HepG2 (cell line): Measurements from ENCODE around the gene MAPK13. TPM values are rescaled to one million over a fixed set of nuclear protein-coding genes. Genes with fewer than 3 reads are reported as not detected.

Experiments
- AGO2 ChIP-seq: fragments of 200-400 bp; formaldehyde crosslinking; optimal IDR thresholded peaks from 2 replicates; pipeline ENCODE3; 2017; ENCODE audit warnings: mild to moderate bottlenecking, low read depth, low read length, moderate library complexity
- CREB1 ChIP-seq, 2 experiments: fragments of 450-650 bp in 1 of 2; IDR thresholded peaks; 2 replicates each; pipeline ENCODE4 v1.6.1; 2016 to 2017; ENCODE audit warnings: control low read depth in 1 of 2, mild to moderate bottlenecking in 1 of 2, missing compliant biosample characterization in 1 of 2, missing genetic modification characterization in 1 of 2
- GATAD1 ChIP-seq: IDR thresholded peaks from 2 replicates; pipeline ENCODE4 v1.6.1; 2016; ENCODE audit warnings: missing genetic modification reagents, missing compliant biosample characterization
- GLI4 ChIP-seq: sonication (generic); formaldehyde crosslinking; IDR thresholded peaks from 2 replicates; pipeline ENCODE4 v1.5.1; 2020; ENCODE audit warnings: missing genetic modification reagents, mild to moderate bottlenecking, moderate library complexity, borderline replicate concordance
- HOXD1 ChIP-seq: sonication (generic); formaldehyde crosslinking; IDR thresholded peaks from 2 replicates; pipeline ENCODE4 v1.5.0; 2020; ENCODE audit warnings: missing genetic modification reagents
- KDM5A ChIP-seq: fragments of 200-600 bp; sonication (generic); IDR thresholded peaks from 2 replicates; pipeline ENCODE4 v1.7.0; 2018; ENCODE audit warnings: antibody characterized with exemption, mild to moderate bottlenecking, low read length, borderline replicate concordance
- NKX3-1 ChIP-seq: sonication (generic); formaldehyde crosslinking; IDR thresholded peaks from 2 replicates; pipeline ENCODE4 v1.5.0; 2020; ENCODE audit warnings: missing genetic modification reagents
- NR3C1 ChIP-seq: sonication (generic); formaldehyde crosslinking; IDR thresholded peaks from 2 replicates; pipeline ENCODE4 v1.4.0; 2020; ENCODE audit warnings: missing genetic modification reagents
- PTBP1 ChIP-seq: fragments of 200-400 bp; formaldehyde crosslinking; IDR thresholded peaks from 2 replicates; pipeline ENCODE4 v1.6.1; 2018; ENCODE audit warnings: low read length, low read depth; ENCODE audit not compliant: poor library complexity, severe bottlenecking
- RBM22 ChIP-seq: fragments of 200-400 bp; formaldehyde crosslinking; optimal IDR thresholded peaks from 2 replicates; pipeline ENCODE3; 2017; ENCODE audit warnings: mild to moderate bottlenecking, low read length, moderate library complexity
- REXO4 ChIP-seq: sonication (generic); formaldehyde crosslinking; IDR thresholded peaks from 2 replicates; pipeline ENCODE4 v1.8.0; 2022; ENCODE audit warnings: missing genetic modification reagents, mild to moderate bottlenecking, borderline replicate concordance
- SRSF4 ChIP-seq: fragments of 200-400 bp; formaldehyde crosslinking; IDR thresholded peaks from one replicate; pipeline ENCODE4 v1.6.1; 2018; ENCODE audit warnings: mild to moderate bottlenecking, low read depth, low read length, moderate library complexity; ENCODE audit not compliant: poor library complexity, severe bottlenecking
- ZBTB39 ChIP-seq: sonication (generic); formaldehyde crosslinking; IDR thresholded peaks from 2 replicates; pipeline ENCODE4 v1.5.0; 2020; ENCODE audit warnings: missing genetic modification reagents
- ZNF136 ChIP-seq: sonication (generic); formaldehyde crosslinking; IDR thresholded peaks from 2 replicates; pipeline ENCODE4 v1.8.1; 2022; ENCODE audit warnings: low read depth, mild to moderate bottlenecking, moderate library complexity, missing genetic modification reagents
- ZNF282 ChIP-seq: fragments of 450-650 bp; IDR thresholded peaks from 2 replicates; pipeline ENCODE4 v1.6.1; 2018; ENCODE audit not compliant: partially characterized antibody
- ZNF616 ChIP-seq: sonication (generic); formaldehyde crosslinking; IDR thresholded peaks from 2 replicates; pipeline ENCODE4 v1.5.0; 2020; ENCODE audit warnings: low read depth, mild to moderate bottlenecking, missing genetic modification reagents
- ZNF670 ChIP-seq: sonication (generic); formaldehyde crosslinking; IDR thresholded peaks from 2 replicates; pipeline ENCODE4 v1.8.0; 2022; ENCODE audit warnings: mild to moderate bottlenecking, missing genetic modification reagents, borderline replicate concordance
- ZSCAN5A ChIP-seq: sonication (generic); formaldehyde crosslinking; IDR thresholded peaks from 2 replicates; pipeline ENCODE4 v1.8.0; 2022; ENCODE audit warnings: mild to moderate bottlenecking, missing genetic modification reagents, borderline replicate concordance
- polyA plus RNA-seq, 8 experiments: library from polyadenylated mRNA; depleted of rRNA in 3 of 8; stranded (reverse) in 7 of 8; unstranded in 1 of 8; fragments of >200 nt; fragmentation: Illumina TruSeq in 4 of 8; extraction: Trizol in 4 of 8; gene quantifications; 2 replicates each; pipeline versions ENCODE4 v1.2.1 to v1.2.3, GENCODE V29; 2011 to 2016; ENCODE audit warnings: low read depth in 4 of 8, missing spikeins in 1 of 8, mixed read lengths in 1 of 8; ENCODE audit not compliant: insufficient read depth in 1 of 8
- total RNA-seq, 5 experiments: library from RNA; depleted of rRNA; stranded (reverse); fragments of >200 nt; fragmentation: Illumina TruSeq; extraction: Trizol; gene quantifications; 2 replicates each; pipeline ENCODE4 v1.2.3, GENCODE V29; 2016; ENCODE audit warnings: low read depth in 1 of 5
- TF ChIP-seq, protein P1 (sequence below): sonication (generic); formaldehyde crosslinking; IDR thresholded peaks from 2 replicates; pipeline ENCODE4 v1.8.1; 2023; ENCODE audit warnings: missing genetic modification reagents, mild to moderate bottlenecking, borderline replicate concordance
- TF ChIP-seq, protein P2 (sequence below): IDR thresholded peaks from 2 replicates; pipeline ENCODE4 v1.6.1; 2016; ENCODE audit warnings: low read depth, control low read depth

Gene MAPK13
- total and polyA plus RNA-seq, 2 of the 13 experiments (the other 11 are each of a cell fraction or from before 2014, with no cell fraction given): 12.7 to 43.4 TPM

DNA sequence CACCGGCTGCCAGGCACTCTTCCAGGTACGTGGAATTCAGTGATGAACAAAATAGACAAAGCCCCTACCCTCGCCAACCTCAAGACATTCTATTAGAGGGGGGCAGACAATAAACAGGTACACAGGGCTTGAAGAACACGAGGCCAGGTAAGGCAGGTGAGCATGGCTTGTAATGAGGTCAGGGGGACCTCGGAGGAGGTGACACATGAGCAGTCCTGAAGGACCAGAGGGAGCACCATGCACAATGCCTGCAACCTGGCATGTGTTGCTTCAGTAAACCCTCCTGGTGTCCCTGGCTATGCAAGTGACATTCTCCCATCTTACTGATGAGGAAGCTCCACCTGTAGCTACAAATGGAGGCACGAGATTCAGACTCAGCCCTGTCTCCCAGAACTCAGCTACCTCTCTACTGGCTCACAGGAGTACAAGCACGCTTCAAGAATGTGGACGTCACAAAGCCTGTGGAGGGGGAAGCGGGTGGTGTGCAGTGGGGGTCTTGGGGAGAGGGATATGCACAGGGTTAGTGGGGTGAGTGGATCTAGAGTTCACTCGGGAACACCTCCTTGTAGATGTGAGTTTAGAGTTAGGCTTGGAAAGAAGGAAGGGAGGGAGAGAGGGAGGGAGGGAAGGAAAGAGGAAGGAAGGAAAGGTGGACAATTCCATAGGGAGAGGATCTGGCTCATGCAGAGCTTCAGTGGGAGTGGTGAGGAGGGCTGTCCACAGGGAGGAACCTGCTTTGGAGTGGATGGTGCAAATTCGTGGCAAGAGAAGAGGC is 7.6 kb upstream of the MAPK13 start (continued):
- TF ChIP-seq AGO2: no peak
- no peak for TF ChIP-seq HOXD1 (CRISPR knock-in tag)
- TF ChIP-seq, protein P1, sequence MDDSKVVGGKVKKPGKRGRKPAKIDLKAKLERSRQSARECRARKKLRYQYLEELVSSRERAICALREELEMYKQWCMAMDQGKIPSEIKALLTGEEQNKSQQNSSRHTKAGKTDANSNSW: no peak
- TF ChIP-seq, protein P2, sequence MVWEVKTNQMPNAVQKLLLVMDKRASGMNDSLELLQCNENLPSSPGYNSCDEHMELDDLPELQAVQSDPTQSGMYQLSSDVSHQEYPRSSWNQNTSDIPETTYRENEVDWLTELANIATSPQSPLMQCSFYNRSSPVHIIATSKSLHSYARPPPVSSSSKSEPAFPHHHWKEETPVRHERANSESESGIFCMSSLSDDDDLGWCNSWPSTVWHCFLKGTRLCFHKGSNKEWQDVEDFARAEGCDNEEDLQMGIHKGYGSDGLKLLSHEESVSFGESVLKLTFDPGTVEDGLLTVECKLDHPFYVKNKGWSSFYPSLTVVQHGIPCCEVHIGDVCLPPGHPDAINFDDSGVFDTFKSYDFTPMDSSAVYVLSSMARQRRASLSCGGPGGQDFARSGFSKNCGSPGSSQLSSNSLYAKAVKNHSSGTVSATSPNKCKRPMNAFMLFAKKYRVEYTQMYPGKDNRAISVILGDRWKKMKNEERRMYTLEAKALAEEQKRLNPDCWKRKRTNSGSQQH (CRISPR knock-in tag): no peak
- no peak for TF ChIP-seq SRSF4
- TF ChIP-seq ZNF136 (CRISPR knock-in tag): no peak
- no peak for TF ChIP-seq KDM5A
- TF ChIP-seq PTBP1: no peak
- TF ChIP-seq REXO4: no peak
- TF ChIP-seq ZSCAN5A: no peak
- TF ChIP-seq CREB1 (IDR thresholded peaks at IDR 0.05): 0 out of 2 replicates have a peak, but pooled peaks have one; percentile 4
- no peak for TF ChIP-seq CREB1 (CRISPR knock-in tag; IDR thresholded peaks at IDR 0.05)
- TF ChIP-seq ZBTB39 (CRISPR knock-in tag): no peak
- TF ChIP-seq GLI4: 0 out of 2 replicates have a peak, but pooled peaks have one; percentile 54
- no peak for TF ChIP-seq NKX3-1 (CRISPR knock-in tag)
- no peak for TF ChIP-seq GATAD1 (CRISPR knock-in tag)
- no peak for TF ChIP-seq ZNF616 (CRISPR knock-in tag)
- no peak for TF ChIP-seq NR3C1 (CRISPR knock-in tag)
- peak; percentile 66 for TF ChIP-seq ZNF282
- TF ChIP-seq ZNF670: no peak
- TF ChIP-seq RBM22: peak; percentile 15
